Loucy (cell line): ENCODE results near the gene ANO9.

Experiments used
- H2AFZ ChIP-seq: fragments of 200-600 bp; sonication (generic); 2 replicates; pipeline ENCODE4 v1.6.0; 2016; ENCODE audit warnings: antibody characterized with exemption, mild to moderate bottlenecking, low read length, moderate library complexity
- H3F3A ChIP-seq: fragments of 200-600 bp; 2 replicates; pipeline ENCODE4 v1.6.0; 2016; ENCODE audit warnings: antibody characterized with exemption, low read depth, mild to moderate bottlenecking
- H3K27me3 ChIP-seq: fragments of 200-600 bp; sonication (generic); 2 replicates; pipeline ENCODE4 v1.6.1; 2014; ENCODE audit warnings: low read length, mild to moderate bottlenecking; ENCODE audit not compliant: insufficient read depth, poor library complexity, severe bottlenecking
- H3K36me3 ChIP-seq: fragments of 200-600 bp; sonication (generic); 2 replicates; pipeline ENCODE4 v1.6.1; 2016; ENCODE audit warnings: low read length; ENCODE audit not compliant: insufficient read depth
- H3K4me1 ChIP-seq: fragments of 200-600 bp; sonication (generic); 2 replicates; pipeline ENCODE4 v1.5.1; 2014; ENCODE audit warnings: low read length, mild to moderate bottlenecking; ENCODE audit not compliant: insufficient read depth, poor library complexity, severe bottlenecking
- H3K4me2 ChIP-seq: fragments of 200-600 bp; sonication (generic); 2 replicates; pipeline ENCODE4 v1.6.0; 2014; ENCODE audit warnings: antibody characterized with exemption, low read length, low read depth, mild to moderate bottlenecking; ENCODE audit not compliant: poor library complexity, severe bottlenecking
- H3K4me3 ChIP-seq: fragments of 200-600 bp; sonication (generic); 2 replicates; pipeline ENCODE4 v1.5.1; 2014; ENCODE audit warnings: low read length, mild to moderate bottlenecking, mixed read lengths; ENCODE audit not compliant: poor library complexity, severe bottlenecking
- H3K79me2 ChIP-seq: fragments of 200-600 bp; sonication (generic); 2 replicates; pipeline ENCODE4 v1.6.1; 2014; ENCODE audit warnings: low read length; ENCODE audit not compliant: insufficient read depth
- H3K9ac ChIP-seq: fragments of 200-600 bp; sonication (generic); 2 replicates; pipeline ENCODE4 v1.6.0; 2014; ENCODE audit warnings: mild to moderate bottlenecking, low read depth, low read length, moderate library complexity; ENCODE audit not compliant: poor library complexity, severe bottlenecking
- H3K9me2 ChIP-seq: fragments of 200-600 bp; sonication (generic); replicated peaks from 2 replicates; pipeline ENCODE4 v1.6.1; 2016; ENCODE audit warnings: low read depth, low read length, mixed read lengths
- H3K9me3 ChIP-seq: fragments of 200-600 bp; sonication (generic); 2 replicates; pipeline ENCODE4 v1.6.1; 2014; ENCODE audit warnings: mild to moderate bottlenecking, antibody characterized with exemption, low read length, low read depth; ENCODE audit not compliant: insufficient read depth
- H4K20me1 ChIP-seq: fragments of 200-600 bp; sonication (generic); 2 replicates; pipeline ENCODE4 v1.6.0; 2014; ENCODE audit warnings: antibody characterized with exemption, low read length, mild to moderate bottlenecking; ENCODE audit not compliant: insufficient read depth, poor library complexity, severe bottlenecking
- EZH2phosphoT487 ChIP-seq: fragments of 200-600 bp; IDR thresholded peaks from 2 replicates; pipeline ENCODE4 v1.6.1; 2018; ENCODE audit warnings: antibody characterized with exemption, mild to moderate bottlenecking, moderate library complexity, borderline replicate concordance
- TF ChIP-seq, protein P1 (sequence below): fragments of 200-600 bp; sonication (generic); conservative IDR thresholded peaks from 2 replicates; pipeline ENCODE4 v1.5.1; 2014; ENCODE audit warnings: mild to moderate bottlenecking, antibody characterized with exemption, low read length

Gene ANO9

DNA sequence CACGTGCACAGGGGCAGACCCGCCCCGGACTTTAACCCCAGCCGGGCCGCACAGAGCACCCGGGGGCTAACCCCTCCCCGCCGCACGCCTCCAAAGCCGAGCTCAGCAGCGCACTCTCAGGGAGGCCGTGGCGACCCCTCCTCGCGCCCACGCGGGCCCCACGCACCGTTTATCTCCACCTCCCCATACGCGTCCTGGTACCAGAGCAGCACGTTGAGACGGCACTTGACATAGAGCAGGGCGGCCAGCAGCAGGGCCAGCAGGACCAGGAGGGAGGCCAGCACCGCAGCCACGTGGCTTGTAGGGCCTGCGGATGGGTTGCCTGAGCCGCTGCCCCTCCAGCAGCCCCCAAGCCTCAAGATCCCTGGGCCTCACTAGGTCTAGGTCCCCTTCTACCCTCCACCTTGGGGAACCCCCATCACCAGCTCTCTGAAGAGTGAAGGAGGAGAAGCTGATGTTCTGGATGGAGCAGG lies 34.1 kb downstream of the ANO9 start:
- Histone ChIP-seq H3K79me2 (peaks cover 2% of the 10 kb centered on the region; the same call in 1 of the 2 replicates), H3K4me2 (peak overlapping the region; percentile 59), H2AFZ (no peak overlapping the region), H3K4me1 (peaks cover 42% of the 10 kb centered on the region), H4K20me1 (peaks cover 4% of the 10 kb centered on the region), H3K9ac (no peak overlapping the region), H3K9me3 (no peaks in the 10 kb centered on the region), H3K9me2 (no peaks in the 10 kb centered on the region), H3K4me3 (peak overlapping the region; percentile 56), H3K36me3 (no peaks in the 10 kb centered on the region), H3F3A (no peaks in the 10 kb centered on the region; the same call in 1 of the 2 replicates), H3K27me3 (no peaks in the 10 kb centered on the region)
- TF ChIP-seq, protein P1, sequence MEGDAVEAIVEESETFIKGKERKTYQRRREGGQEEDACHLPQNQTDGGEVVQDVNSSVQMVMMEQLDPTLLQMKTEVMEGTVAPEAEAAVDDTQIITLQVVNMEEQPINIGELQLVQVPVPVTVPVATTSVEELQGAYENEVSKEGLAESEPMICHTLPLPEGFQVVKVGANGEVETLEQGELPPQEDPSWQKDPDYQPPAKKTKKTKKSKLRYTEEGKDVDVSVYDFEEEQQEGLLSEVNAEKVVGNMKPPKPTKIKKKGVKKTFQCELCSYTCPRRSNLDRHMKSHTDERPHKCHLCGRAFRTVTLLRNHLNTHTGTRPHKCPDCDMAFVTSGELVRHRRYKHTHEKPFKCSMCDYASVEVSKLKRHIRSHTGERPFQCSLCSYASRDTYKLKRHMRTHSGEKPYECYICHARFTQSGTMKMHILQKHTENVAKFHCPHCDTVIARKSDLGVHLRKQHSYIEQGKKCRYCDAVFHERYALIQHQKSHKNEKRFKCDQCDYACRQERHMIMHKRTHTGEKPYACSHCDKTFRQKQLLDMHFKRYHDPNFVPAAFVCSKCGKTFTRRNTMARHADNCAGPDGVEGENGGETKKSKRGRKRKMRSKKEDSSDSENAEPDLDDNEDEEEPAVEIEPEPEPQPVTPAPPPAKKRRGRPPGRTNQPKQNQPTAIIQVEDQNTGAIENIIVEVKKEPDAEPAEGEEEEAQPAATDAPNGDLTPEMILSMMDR: no peak
- TF ChIP-seq EZH2phosphoT487: no peak

DNA sequence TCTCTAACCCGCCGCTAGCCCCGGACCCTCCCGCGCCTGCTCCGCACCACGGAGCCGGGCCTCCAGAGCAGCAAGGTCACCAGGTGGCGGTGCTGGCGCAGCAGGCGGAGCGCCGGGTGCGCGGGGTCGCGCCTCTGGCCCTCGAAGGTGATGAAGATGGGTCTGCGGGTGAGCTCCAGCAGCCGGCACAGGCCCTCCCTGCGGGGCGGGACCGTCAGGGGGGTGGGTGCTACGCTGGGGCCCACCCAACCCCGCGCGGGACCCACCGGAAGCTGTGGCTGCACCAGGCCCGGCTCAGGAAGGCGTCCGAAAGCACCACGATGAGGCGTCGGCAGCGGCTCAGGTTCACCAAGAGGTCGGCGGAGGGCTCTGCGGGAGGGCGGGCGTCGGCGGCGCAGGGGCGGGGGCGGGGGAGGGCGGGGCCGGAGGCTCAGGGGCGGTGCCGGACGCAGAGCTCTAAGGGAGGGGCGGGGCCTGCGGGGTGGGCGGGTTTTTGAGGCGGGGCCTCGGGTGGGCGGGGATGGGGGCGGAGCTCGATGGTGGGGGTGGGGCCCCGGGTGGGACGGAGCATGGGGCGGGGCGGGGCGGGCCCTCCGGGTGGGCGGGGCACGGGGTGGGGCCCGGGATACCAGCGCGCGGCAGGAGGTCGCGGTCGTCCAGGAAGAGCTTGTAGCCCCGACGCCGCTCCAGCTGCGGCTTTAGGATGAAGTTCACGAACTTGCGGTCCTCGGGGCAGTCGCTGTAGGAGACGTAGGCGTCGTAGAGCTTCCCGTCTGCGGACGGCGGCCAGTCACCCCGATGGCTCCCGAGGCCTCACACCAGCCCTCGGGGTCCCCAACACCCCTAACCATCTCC lies 34.8 kb downstream of the ANO9 start:
- H3K4me2 ChIP-seq: peak overlapping the region; percentile 87
- H2AFZ ChIP-seq: no peak overlapping the region
- no peaks in the 10 kb centered on the region for H3K79me2 ChIP-seq
- no peaks in the 10 kb centered on the region for H3K9me2 ChIP-seq
- H3K9me3 ChIP-seq: no peaks in the 10 kb centered on the region
- peak overlapping the region; percentile 70 for H3K4me3 ChIP-seq
- H3K36me3 ChIP-seq: no peaks in the 10 kb centered on the region
- peak overlapping the region; percentile 54 for H3K9ac ChIP-seq
- H3F3A ChIP-seq: no peaks in the 10 kb centered on the region; the same call in 1 of the 2 replicates
- H3K27me3 ChIP-seq: no peaks in the 10 kb centered on the region
- TF ChIP-seq, protein P1: peak; percentile 37
- TF ChIP-seq EZH2phosphoT487: no peak
- peaks cover 3% of the 10 kb centered on the region for H4K20me1 ChIP-seq
- H3K4me1 ChIP-seq: peaks cover 41% of the 10 kb centered on the region

DNA sequence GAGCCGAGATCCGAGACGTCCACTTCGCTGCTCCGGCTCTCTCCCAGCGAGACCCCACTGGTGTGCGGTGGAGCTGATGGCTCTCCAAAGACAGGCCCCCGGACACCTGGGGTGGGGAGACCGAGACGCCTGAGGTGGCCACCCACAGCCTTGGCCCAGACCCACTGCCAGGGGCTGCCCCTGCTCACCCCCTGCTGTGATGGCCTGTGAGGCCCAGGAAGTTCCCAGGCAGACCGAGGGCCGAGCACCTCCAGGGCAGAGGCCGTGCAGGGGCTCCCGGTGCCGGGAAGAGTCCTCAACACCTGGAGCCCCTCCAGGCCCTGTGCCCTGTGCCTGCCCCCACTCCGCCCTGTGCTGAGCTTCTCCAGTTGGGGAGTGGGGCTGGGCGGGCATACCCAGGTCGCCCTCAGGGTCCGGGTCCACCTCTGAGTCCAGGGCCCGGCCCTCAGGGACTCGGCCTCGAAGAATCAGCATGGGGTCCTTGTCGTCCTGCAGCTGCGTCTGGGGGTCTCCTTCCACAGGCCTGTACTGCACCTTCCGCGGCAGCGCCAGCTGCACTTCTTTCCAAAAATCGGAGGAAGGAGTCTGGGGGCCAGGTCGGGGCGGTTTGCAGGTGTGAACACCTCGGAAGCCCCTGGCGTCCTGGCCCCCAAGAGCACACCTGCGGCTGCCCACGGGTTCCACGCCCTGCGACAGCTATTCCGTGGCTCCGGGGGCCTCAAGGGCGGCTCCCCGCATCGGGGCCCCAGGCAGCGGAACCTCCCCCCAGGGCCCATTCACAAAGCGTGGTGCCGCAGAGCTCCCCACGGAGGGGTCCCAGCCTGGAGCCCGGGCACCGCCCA lies 35.6 kb downstream of the ANO9 start:
- Histone ChIP-seq H3K79me2 (no peaks in the 10 kb centered on the region), H3F3A (no peaks in the 10 kb centered on the region; the same call in 1 of the 2 replicates), H3K36me3 (no peaks in the 10 kb centered on the region), H3K9me2 (no peaks in the 10 kb centered on the region), H3K9me3 (no peaks in the 10 kb centered on the region), H3K4me1 (peaks cover 41% of the 10 kb centered on the region), H4K20me1 (peaks cover 3% of the 10 kb centered on the region), H3K4me3 (peak overlapping the region; percentile 70), H3K4me2 (peak overlapping the region; percentile 87), H3K9ac (peak overlapping the region; percentile 54), H2AFZ (no peak overlapping the region), H3K27me3 (no peaks in the 10 kb centered on the region)
- TF ChIP-seq, protein P1: no peak
- no peak for TF ChIP-seq EZH2phosphoT487
